HG03565 (cell line): Measurements from ENCODE around the gene SAMD4A.

Experiments used
- ATAC-seq: cut with Tn5 transposase; IDR thresholded peaks from one replicate; pipeline ENCODE4 v1.9.1; 2021; ENCODE audit warnings: mild to moderate bottlenecking, moderate library complexity; ENCODE audit not compliant: unreplicated experiment

The SAMD4A gene

GRCh38 chr14:54698966-54699530, 132.1 kb downstream of the SAMD4A start:
- no peak for ATAC-seq

- ATAC-seq, result no peak
These were observed 132.8 kb downstream of the SAMD4A start for GRCh38 chr14:54699735-54700134.

GRCh38 chr14:54700717-54701116, 133.8 kb downstream of the SAMD4A start:
- no peak for ATAC-seq

- no peak for ATAC-seq
These were observed 135.1 kb downstream of the SAMD4A start for GRCh38 chr14:54702014-54702491.

- ATAC-seq, result no peak
These were observed 135.6 kb downstream of the SAMD4A start for GRCh38 chr14:54702492-54702891.

- ATAC-seq, result no peak
These were observed 136.2 kb downstream of the SAMD4A start for GRCh38 chr14:54703082-54703481.

- ATAC-seq, result no peak
These were observed 136.8 kb downstream of the SAMD4A start for GRCh38 chr14:54703724-54704123.

GRCh38 chr14:54704768-54705167, 137.8 kb downstream of the SAMD4A start:
- no peak for ATAC-seq

GRCh38 chr14:54706769-54707168, 139.8 kb downstream of the SAMD4A start:
- ATAC-seq, result no peak

GRCh38 chr14:54708161-54708560, 141.2 kb downstream of the SAMD4A start:
- ATAC-seq, result no peak

GRCh38 chr14:54708982-54709381, 142.1 kb downstream of the SAMD4A start:
- no peak for ATAC-seq

GRCh38 chr14:54709444-54709843, 142.5 kb downstream of the SAMD4A start:
- peak; percentile 93 for ATAC-seq

- no peak for ATAC-seq
These were observed 142.9 kb downstream of the SAMD4A start for GRCh38 chr14:54709867-54710266.

GRCh38 chr14:54711312-54711711, 144.4 kb downstream of the SAMD4A start:
- ATAC-seq, result no peak

- no peak for ATAC-seq
These were observed 145.0 kb downstream of the SAMD4A start for GRCh38 chr14:54711812-54712464.

- ATAC-seq, result no peak
These were observed 145.7 kb downstream of the SAMD4A start for GRCh38 chr14:54712465-54713200.

- no peak for ATAC-seq
These were observed 146.5 kb downstream of the SAMD4A start for GRCh38 chr14:54713379-54713778.

- no peak for ATAC-seq
These were observed 148.3 kb downstream of the SAMD4A start for GRCh38 chr14:54715239-54715638.

GRCh38 chr14:54715811-54716210, 148.9 kb downstream of the SAMD4A start:
- no peak for ATAC-seq

- no peak for ATAC-seq
These were observed 149.9 kb downstream of the SAMD4A start for GRCh38 chr14:54716862-54717261.

GRCh38 chr14:54718046-54718445, 151.1 kb downstream of the SAMD4A start:
- no peak for ATAC-seq

- ATAC-seq, result no peak
These were observed 152.5 kb downstream of the SAMD4A start for GRCh38 chr14:54719406-54719805.
